ENCODE results near the gene SQOR. TPM values are rescaled to one million over a fixed set of nuclear protein-coding genes. Genes with fewer than 3 reads are reported as not detected.

SQOR gene
- total RNA-seq, 4 donors from 2014 or later = 49.8 to 80.4 (median 67.8) TPM

GRCh38 chr15:45678459-45679178, 43.8 kb downstream of the SQOR start:
- Histone ChIP-seq H3K36me3 (peaks cover 49 to 99% (median 81%) of the 10 kb centered on the region in 4 donors), H3K9me3 (no peaks in the 10 kb centered on the region), H3K4me1 (no peaks in the 10 kb centered on the region), H3K27me3 (no peaks in the 10 kb centered on the region), H3K27ac (replicated peaks in 1 of 4) (no peak overlapping the region), H3K4me3 (no peak overlapping the region)
- TF ChIP-seq, protein P1, sequence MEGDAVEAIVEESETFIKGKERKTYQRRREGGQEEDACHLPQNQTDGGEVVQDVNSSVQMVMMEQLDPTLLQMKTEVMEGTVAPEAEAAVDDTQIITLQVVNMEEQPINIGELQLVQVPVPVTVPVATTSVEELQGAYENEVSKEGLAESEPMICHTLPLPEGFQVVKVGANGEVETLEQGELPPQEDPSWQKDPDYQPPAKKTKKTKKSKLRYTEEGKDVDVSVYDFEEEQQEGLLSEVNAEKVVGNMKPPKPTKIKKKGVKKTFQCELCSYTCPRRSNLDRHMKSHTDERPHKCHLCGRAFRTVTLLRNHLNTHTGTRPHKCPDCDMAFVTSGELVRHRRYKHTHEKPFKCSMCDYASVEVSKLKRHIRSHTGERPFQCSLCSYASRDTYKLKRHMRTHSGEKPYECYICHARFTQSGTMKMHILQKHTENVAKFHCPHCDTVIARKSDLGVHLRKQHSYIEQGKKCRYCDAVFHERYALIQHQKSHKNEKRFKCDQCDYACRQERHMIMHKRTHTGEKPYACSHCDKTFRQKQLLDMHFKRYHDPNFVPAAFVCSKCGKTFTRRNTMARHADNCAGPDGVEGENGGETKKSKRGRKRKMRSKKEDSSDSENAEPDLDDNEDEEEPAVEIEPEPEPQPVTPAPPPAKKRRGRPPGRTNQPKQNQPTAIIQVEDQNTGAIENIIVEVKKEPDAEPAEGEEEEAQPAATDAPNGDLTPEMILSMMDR (IDR thresholded peaks at IDR 0.05) = no peak
- DNase-seq (ENCODE audit: extremely low spot score) = no peak
- 79% methylated on average over 4 of the region's 4 CpGs for WGBS
- intact Hi-C loops (cut with DNase I) = no loop called here

- peaks cover 54 to 100% (median 89%) of the 10 kb centered on the region in 4 donors for H3K36me3 ChIP-seq
- no peak for DNase-seq (ENCODE audit: extremely low spot score)
- H3K4me3 ChIP-seq = no peak overlapping the region
- no peak for TF ChIP-seq POLR2AphosphoS5 (IDR thresholded peaks at IDR 0.05)
- TF ChIP-seq, protein P1 (IDR thresholded peaks at IDR 0.05) = no peak
- no peak for TF ChIP-seq POLR2A (IDR thresholded peaks at IDR 0.05; ENCODE audit: low read depth)
- no peak for TF ChIP-seq EP300 (IDR thresholded peaks at IDR 0.05)
- H3K9me3 ChIP-seq = no peaks in the 10 kb centered on the region
- H3K27ac ChIP-seq (replicated peaks in 1 of 4) = no peak overlapping the region
- intact Hi-C loops (cut with DNase I) = no loop called here
- WGBS = 82% methylated on average over 2 of the region's 2 CpGs
- H3K4me1 ChIP-seq = no peaks in the 10 kb centered on the region
- H3K27me3 ChIP-seq = no peaks in the 10 kb centered on the region
Measured at GRCh38 chr15:45684533-45684932, 49.7 kb downstream of the SQOR start.

- peaks cover 52 to 93% (median 88%) of the 10 kb centered on the region in 4 donors for H3K36me3 ChIP-seq
Measured at GRCh38 chr15:45689616-45690015, 54.8 kb downstream of the SQOR start.

GRCh38 chr15:45690581-45691260, 55.9 kb downstream of the SQOR start:
- Histone ChIP-seq H3K27ac (replicated peaks in 1 of 4) (no peak overlapping the region), H3K9me3 (no peaks in the 10 kb centered on the region), H3K4me3 (no peak overlapping the region), H3K4me1 (no peaks in the 10 kb centered on the region), H3K27me3 (no peaks in the 10 kb centered on the region), H3K36me3 (peaks cover 52 to 88% (median 78%) of the 10 kb centered on the region in 4 donors)
- no peak for DNase-seq (ENCODE audit: extremely low spot score)
- intact Hi-C loops (cut with DNase I) = no loop called here
- WGBS = 85% methylated on average over 6 of the region's 6 CpGs
- no peak for TF ChIP-seq POLR2A (IDR thresholded peaks at IDR 0.05; ENCODE audit: low read depth)
- TF ChIP-seq, protein P1 (IDR thresholded peaks at IDR 0.05) = no peak
- TF ChIP-seq POLR2AphosphoS5 (IDR thresholded peaks at IDR 0.05) = no peak
- TF ChIP-seq EP300 (IDR thresholded peaks at IDR 0.05) = no peak

More at GRCh38 chr15:45689616-45690015, 54.8 kb downstream of the SQOR start:
- intact Hi-C loops (cut with DNase I) = no loop called here
- Histone ChIP-seq H3K27ac (replicated peaks in 1 of 4) (no peak overlapping the region), H3K9me3 (no peaks in the 10 kb centered on the region), H3K27me3 (no peaks in the 10 kb centered on the region), H3K4me1 (no peaks in the 10 kb centered on the region), H3K4me3 (no peak overlapping the region)
- no peak for DNase-seq (ENCODE audit: extremely low spot score)
- WGBS = 98% methylated on average over 4 of the region's 4 CpGs
- TF ChIP-seq POLR2AphosphoS5 (IDR thresholded peaks at IDR 0.05) = no peak

GRCh38 chr15:45701108-45701507, 66.3 kb downstream of the SQOR start:
- no peak for TF ChIP-seq EP300 (IDR thresholded peaks at IDR 0.05)
- no peak for TF ChIP-seq POLR2A (IDR thresholded peaks at IDR 0.05; ENCODE audit: low read depth)
- no peak for TF ChIP-seq POLR2AphosphoS5 (IDR thresholded peaks at IDR 0.05)
- TF ChIP-seq, protein P1 (IDR thresholded peaks at IDR 0.05) = no peak
- H3K9me3 ChIP-seq = no peaks in the 10 kb centered on the region
- no peak overlapping the region for H3K4me3 ChIP-seq
- no peak overlapping the region for H3K27ac ChIP-seq (replicated peaks in 1 of 4)
- WGBS = 93% methylated on average over 3 of the region's 3 CpGs
- DNase-seq (ENCODE audit: extremely low spot score) = no peak
- peaks cover 0 to 23% (median 18%) of the 10 kb centered on the region in 4 donors for H3K4me1 ChIP-seq
- peaks cover 0 to 11% (median 0%) of the 10 kb centered on the region in 4 donors for H3K27me3 ChIP-seq
- intact Hi-C loops (cut with DNase I) = no loop called here
- no peaks in the 10 kb centered on the region for H3K36me3 ChIP-seq
